ENCODE data around the gene STX4.

STX4 gene

GRCh38 chr16:31073970-31074813 is 40.8 kb downstream of the STX4 start, which contains the start of the genes ZNF646 and ZNF668:
Gene ZNF646, plus strand, starts transcription at chr16:31074422. Its CDS starts 1,903 bp downstream, at chr16:31076325.
Gene ZNF668, minus strand, starts transcription at chr16:31074240. Its CDS starts 9,781 bp downstream, at chr16:31064459.
- no peaks in the 10 kb centered on the region for H3K9me3 ChIP-seq (ENCODE audit: insufficient read depth, low read length)
- H3K4me1 ChIP-seq (ENCODE audit: insufficient read depth, insufficient read length) = no peaks in the 10 kb centered on the region
- peak within 1 kb of the TSS; percentile 95 for H3K4me3 ChIP-seq (ENCODE audit: insufficient read length, low read depth)
- TF ChIP-seq ZNF274 (IDR thresholded peaks at IDR 0.05; ENCODE audit: low read depth, low read length) = no peak
- TF ChIP-seq SUZ12 (IDR thresholded peaks at IDR 0.05; ENCODE audit: extremely low read depth, insufficient read depth, insufficient read length) = no peak
- no peak for TF ChIP-seq YY1 (IDR thresholded peaks at IDR 0.05; ENCODE audit: insufficient read depth, insufficient read length)
- peak within 1 kb of the TSS; percentile 95 for H3K9ac ChIP-seq (ENCODE audit: insufficient read length, low read depth)
- no peaks in the 10 kb centered on the region for H3K27me3 ChIP-seq (ENCODE audit: insufficient read depth, insufficient read length)
- peaks cover 36% of the 10 kb centered on the region for H3K36me3 ChIP-seq (ENCODE audit: insufficient read depth, insufficient read length, low read length)
- DNase-seq (ENCODE audit: low read depth, low spot score) = peak; percentile 99

- H3K9ac ChIP-seq (ENCODE audit: insufficient read length, low read depth) = peak overlapping the region; percentile 95
- H3K4me1 ChIP-seq (ENCODE audit: insufficient read depth, insufficient read length) = no peaks in the 10 kb centered on the region
- H3K27me3 ChIP-seq (ENCODE audit: insufficient read depth, insufficient read length) = no peaks in the 10 kb centered on the region
- no peak for TF ChIP-seq SUZ12 (IDR thresholded peaks at IDR 0.05; ENCODE audit: extremely low read depth, insufficient read depth, insufficient read length)
- no peak for TF ChIP-seq ZNF274 (IDR thresholded peaks at IDR 0.05; ENCODE audit: low read depth, low read length)
- TF ChIP-seq YY1 (IDR thresholded peaks at IDR 0.05; ENCODE audit: insufficient read depth, insufficient read length) = no peak
- DNase-seq (ENCODE audit: low read depth, low spot score) = no peak
- H3K36me3 ChIP-seq (ENCODE audit: insufficient read depth, insufficient read length, low read length) = peaks cover 42% of the 10 kb centered on the region
- peak overlapping the region; percentile 95 for H3K4me3 ChIP-seq (ENCODE audit: insufficient read length, low read depth)
- no peaks in the 10 kb centered on the region for H3K9me3 ChIP-seq (ENCODE audit: insufficient read depth, low read length)
These were observed 41.4 kb downstream of the STX4 start for GRCh38 chr16:31074814-31075183.

GRCh38 chr16:31076319-31076718 is 43.0 kb downstream of the STX4 start:
- Histone ChIP-seq H3K4me3 (ENCODE audit: insufficient read length, low read depth) (no peak overlapping the region), H3K27me3 (ENCODE audit: insufficient read depth, insufficient read length) (no peaks in the 10 kb centered on the region), H3K36me3 (ENCODE audit: insufficient read depth, insufficient read length, low read length) (peaks cover 58% of the 10 kb centered on the region), H3K4me1 (ENCODE audit: insufficient read depth, insufficient read length) (peaks cover 6% of the 10 kb centered on the region), H3K9ac (ENCODE audit: insufficient read length, low read depth) (no peak overlapping the region), H3K9me3 (ENCODE audit: insufficient read depth, low read length) (no peaks in the 10 kb centered on the region)
- TF ChIP-seq SUZ12 (IDR thresholded peaks at IDR 0.05; ENCODE audit: extremely low read depth, insufficient read depth, insufficient read length) = no peak
- no peak for TF ChIP-seq ZNF274 (IDR thresholded peaks at IDR 0.05; ENCODE audit: low read depth, low read length)
- TF ChIP-seq YY1 (IDR thresholded peaks at IDR 0.05; ENCODE audit: insufficient read depth, insufficient read length) = no peak
- no peak for DNase-seq (ENCODE audit: low read depth, low spot score)

GRCh38 chr16:31077024-31077423 is 43.7 kb downstream of the STX4 start:
- Histone ChIP-seq H3K36me3 (ENCODE audit: insufficient read depth, insufficient read length, low read length) (peaks cover 65% of the 10 kb centered on the region), H3K9me3 (ENCODE audit: insufficient read depth, low read length) (no peaks in the 10 kb centered on the region), H3K4me3 (ENCODE audit: insufficient read length, low read depth) (no peak overlapping the region), H3K27me3 (ENCODE audit: insufficient read depth, insufficient read length) (no peaks in the 10 kb centered on the region), H3K9ac (ENCODE audit: insufficient read length, low read depth) (no peak overlapping the region), H3K4me1 (ENCODE audit: insufficient read depth, insufficient read length) (peaks cover 6% of the 10 kb centered on the region)
- DNase-seq (ENCODE audit: low read depth, low spot score) = no peak
- TF ChIP-seq ZNF274 (IDR thresholded peaks at IDR 0.05; ENCODE audit: low read depth, low read length) (no peak), SUZ12 (IDR thresholded peaks at IDR 0.05; ENCODE audit: extremely low read depth, insufficient read depth, insufficient read length) (no peak), YY1 (IDR thresholded peaks at IDR 0.05; ENCODE audit: insufficient read depth, insufficient read length) (no peak)

- DNase-seq (ENCODE audit: low read depth, low spot score) = no peak
- H3K36me3 ChIP-seq (ENCODE audit: insufficient read depth, insufficient read length, low read length) = peaks cover 72% of the 10 kb centered on the region
- TF ChIP-seq ZNF274 (IDR thresholded peaks at IDR 0.05; ENCODE audit: low read depth, low read length) (no peak), SUZ12 (IDR thresholded peaks at IDR 0.05; ENCODE audit: extremely low read depth, insufficient read depth, insufficient read length) (no peak), YY1 (IDR thresholded peaks at IDR 0.05; ENCODE audit: insufficient read depth, insufficient read length) (no peak)
- H3K9ac ChIP-seq (ENCODE audit: insufficient read length, low read depth) = no peak overlapping the region
- no peak overlapping the region for H3K4me3 ChIP-seq (ENCODE audit: insufficient read length, low read depth)
- peaks cover 6% of the 10 kb centered on the region for H3K4me1 ChIP-seq (ENCODE audit: insufficient read depth, insufficient read length)
- H3K9me3 ChIP-seq (ENCODE audit: insufficient read depth, low read length) = no peaks in the 10 kb centered on the region
- H3K27me3 ChIP-seq (ENCODE audit: insufficient read depth, insufficient read length) = no peaks in the 10 kb centered on the region
These were observed 44.4 kb downstream of the STX4 start for GRCh38 chr16:31077592-31078396.

- peaks cover 82% of the 10 kb centered on the region for H3K36me3 ChIP-seq (ENCODE audit: insufficient read depth, insufficient read length, low read length)
- no peak overlapping the region for H3K9ac ChIP-seq (ENCODE audit: insufficient read length, low read depth)
- no peaks in the 10 kb centered on the region for H3K27me3 ChIP-seq (ENCODE audit: insufficient read depth, insufficient read length)
- no peak for DNase-seq (ENCODE audit: low read depth, low spot score)
- peaks cover 6% of the 10 kb centered on the region for H3K4me1 ChIP-seq (ENCODE audit: insufficient read depth, insufficient read length)
- no peak for TF ChIP-seq YY1 (IDR thresholded peaks at IDR 0.05; ENCODE audit: insufficient read depth, insufficient read length)
- TF ChIP-seq SUZ12 (IDR thresholded peaks at IDR 0.05; ENCODE audit: extremely low read depth, insufficient read depth, insufficient read length) = no peak
- TF ChIP-seq ZNF274 (IDR thresholded peaks at IDR 0.05; ENCODE audit: low read depth, low read length) = no peak
- H3K9me3 ChIP-seq (ENCODE audit: insufficient read depth, low read length) = no peaks in the 10 kb centered on the region
- H3K4me3 ChIP-seq (ENCODE audit: insufficient read length, low read depth) = no peak overlapping the region
These were observed 45.4 kb downstream of the STX4 start for GRCh38 chr16:31078597-31079341.

Measured in NT2/D1 (cell line).